HG02759 (cell line): Measurements from ENCODE around the gene PGPEP1.

Experiments used
- ATAC-seq: cut with Tn5 transposase; IDR thresholded peaks from one replicate; pipeline ENCODE4 v1.9.1; 2021; ENCODE audit warnings: mild to moderate bottlenecking, moderate library complexity; ENCODE audit not compliant: unreplicated experiment

The PGPEP1 gene, protein sequence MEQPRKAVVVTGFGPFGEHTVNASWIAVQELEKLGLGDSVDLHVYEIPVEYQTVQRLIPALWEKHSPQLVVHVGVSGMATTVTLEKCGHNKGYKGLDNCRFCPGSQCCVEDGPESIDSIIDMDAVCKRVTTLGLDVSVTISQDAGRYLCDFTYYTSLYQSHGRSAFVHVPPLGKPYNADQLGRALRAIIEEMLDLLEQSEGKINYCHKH

GRCh38 chr19:18340190-18340989, at the start of gene PGPEP1:
TSS of gene PGPEP1 (plus strand) at chr19:18340598. CDS start at chr19:18340682, 84 bp downstream.
- peak; percentile 63 for ATAC-seq

GRCh38 chr19:18291019-18291524, 49.3 kb upstream of the PGPEP1 start:
- peak; percentile 5 for ATAC-seq

DNA sequence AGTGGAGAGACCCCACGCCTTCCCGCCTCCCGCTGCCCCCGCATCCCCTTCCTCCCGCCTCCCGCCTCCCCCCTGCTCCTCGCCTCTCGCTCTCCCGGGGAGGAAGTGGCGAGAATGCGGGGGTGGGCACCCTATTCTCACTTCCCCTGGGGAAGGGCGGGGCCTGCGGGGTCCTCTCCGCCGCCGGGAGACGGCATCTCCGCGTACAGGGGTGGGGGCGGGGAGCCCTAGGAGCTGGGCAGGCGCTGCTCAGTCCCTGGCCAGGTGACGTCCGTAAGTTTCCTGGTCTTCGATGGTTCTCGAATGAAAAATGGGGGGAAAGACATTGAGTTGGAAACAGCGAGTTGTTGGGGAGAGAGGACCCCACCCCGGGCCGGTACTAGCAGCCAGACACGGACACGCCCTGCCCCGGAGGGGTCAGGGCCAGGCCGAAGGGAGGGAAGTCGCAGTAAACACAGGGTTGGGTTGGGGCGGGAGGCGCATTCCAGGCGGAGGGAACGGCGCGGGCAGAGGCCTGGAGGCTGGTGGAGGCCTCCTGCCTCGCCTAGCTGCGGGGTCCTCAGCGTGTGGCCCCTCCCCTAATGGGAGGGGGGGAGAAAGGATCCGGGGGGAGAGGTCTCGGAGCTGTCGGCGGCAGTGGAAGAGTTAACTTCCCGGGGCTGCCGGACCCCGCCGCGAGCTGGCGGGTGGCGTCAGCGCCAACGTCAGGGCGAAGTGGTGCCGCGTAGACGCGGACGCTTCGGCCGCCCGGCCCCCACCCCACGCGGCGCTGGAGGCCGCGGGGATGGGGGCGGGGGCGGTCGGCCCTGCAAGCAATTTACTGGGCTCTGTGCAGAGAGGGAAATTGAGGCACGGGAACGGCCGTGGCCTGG, 48.6 kb upstream of the PGPEP1 start:
- ATAC-seq, result peak; percentile 51

DNA sequence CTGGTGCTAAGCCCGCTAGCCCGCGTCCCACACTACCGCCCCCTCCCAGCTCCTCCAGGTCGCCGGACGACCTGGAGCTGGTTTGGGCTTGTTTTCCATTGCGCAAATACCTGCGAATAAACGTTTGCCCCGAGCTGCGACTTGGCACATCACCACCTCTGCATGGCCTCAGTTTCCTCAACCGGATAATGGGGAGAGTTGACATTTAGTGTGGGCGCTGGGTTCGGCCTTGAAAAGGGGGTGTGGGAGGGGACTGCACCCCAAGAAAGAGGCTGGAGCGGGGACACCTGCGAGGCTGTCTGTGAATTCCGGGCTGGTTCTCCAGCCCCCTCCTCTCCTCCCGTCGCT, 48.0 kb upstream of the PGPEP1 start:
- ATAC-seq, result no peak

DNA sequence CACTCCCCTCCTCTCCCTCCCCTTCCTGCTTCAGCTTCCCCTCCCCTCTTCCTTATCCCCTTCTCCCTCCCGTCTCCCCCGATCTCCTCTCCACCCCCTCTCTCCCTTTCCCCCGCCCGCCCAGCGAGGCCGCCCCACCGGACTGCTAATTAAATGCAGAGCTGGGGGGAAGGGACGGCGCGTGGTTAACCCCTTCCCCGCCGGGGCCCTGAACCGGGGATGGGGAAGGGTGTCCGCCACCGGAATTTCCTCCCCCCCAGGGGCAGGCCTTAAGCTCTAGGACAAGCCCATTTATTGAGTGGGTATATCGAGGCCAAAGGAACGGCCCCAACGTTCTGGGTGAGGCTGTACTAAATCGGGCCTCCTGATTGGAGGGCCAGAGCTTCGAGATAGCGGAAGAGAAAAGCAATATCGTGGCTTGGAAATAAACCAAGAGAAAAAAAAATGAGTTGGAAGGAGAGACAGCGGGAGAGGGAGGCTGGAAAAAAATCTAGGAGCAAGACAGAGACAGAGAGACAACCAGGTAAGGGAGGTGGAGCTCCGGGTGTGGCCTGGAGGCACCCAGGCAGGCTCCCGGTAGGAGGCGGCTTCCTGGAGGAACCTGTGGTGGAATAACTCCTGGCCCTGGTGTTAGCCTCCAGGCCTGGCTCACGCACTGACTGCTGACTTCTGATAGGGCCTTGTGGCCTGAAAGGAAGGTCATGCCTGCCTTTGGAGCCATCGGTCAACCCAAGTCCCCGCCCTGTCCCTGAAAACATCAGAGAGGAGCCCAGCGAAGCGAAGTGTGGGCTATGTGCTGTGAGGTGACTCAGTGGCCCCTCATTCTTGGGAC, 47.4 kb upstream of the PGPEP1 start:
- ATAC-seq, result no peak

DNA sequence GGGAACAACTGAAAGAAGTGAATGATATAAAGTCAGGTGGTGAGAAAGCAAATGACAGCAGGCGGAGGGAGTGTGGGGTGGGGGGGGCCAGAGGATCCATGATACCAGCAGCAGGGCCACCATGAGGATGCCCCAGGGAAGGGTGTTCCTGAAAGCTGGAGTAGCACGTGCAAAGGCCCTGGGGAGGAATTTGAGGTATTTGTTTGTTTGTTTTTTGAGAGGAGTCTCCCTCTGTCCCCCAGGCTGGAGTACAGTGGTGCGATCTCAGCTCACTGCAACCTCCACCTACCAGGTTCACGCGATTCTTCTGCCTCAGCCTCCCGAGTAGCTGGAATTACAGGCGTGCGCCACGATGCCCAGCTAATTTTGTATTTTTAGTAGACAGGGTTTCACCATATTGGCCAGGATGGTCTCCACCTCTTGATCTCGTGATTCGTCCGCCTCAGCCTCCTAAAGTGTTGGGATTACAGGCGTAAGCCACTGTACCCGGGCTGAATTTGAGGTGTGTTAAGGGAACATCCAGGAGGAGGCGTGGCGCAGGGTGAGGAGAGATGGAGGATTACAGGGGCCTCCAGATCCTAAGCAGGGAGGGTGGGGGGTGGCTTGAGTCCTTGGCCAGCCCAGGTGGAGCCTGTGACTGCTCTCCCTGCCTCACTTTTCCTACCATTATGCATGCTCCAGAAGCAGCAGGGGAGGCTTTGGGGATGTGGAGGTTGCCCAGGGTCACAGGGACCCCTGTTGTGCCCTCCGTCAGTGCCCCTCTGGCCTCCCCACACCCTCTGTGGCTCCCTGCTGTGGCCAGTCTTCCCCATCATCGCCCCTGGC, 46.5 kb upstream of the PGPEP1 start:
- ATAC-seq, result no peak

- no peak for ATAC-seq
Observed at GRCh38 chr19:18294467-18294864, 45.9 kb upstream of the PGPEP1 start.

GRCh38 chr19:18295034-18295451, 45.4 kb upstream of the PGPEP1 start:
- no peak for ATAC-seq

GRCh38 chr19:18297308-18297707, 43.1 kb upstream of the PGPEP1 start:
- no peak for ATAC-seq

DNA sequence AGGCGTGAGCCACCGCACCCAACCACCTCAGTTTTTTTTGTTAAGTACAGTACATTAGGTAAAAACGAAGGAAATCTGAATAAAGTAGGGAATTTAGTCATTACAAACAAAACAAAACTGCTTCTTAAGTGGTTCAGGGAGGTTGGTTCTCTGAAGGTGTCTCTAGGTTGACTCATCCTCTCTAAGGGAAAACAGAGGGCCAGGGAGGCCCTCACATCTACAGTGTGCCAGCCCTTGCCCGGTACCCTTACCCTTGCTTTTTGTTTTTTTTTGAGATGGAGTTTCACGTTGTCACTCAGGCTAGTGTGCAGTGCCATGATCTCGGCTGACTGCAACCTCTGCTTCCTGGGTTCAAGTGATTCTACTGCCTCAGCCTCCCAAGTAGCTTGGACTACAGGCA, 41.8 kb upstream of the PGPEP1 start:
- ATAC-seq, result no peak

DNA sequence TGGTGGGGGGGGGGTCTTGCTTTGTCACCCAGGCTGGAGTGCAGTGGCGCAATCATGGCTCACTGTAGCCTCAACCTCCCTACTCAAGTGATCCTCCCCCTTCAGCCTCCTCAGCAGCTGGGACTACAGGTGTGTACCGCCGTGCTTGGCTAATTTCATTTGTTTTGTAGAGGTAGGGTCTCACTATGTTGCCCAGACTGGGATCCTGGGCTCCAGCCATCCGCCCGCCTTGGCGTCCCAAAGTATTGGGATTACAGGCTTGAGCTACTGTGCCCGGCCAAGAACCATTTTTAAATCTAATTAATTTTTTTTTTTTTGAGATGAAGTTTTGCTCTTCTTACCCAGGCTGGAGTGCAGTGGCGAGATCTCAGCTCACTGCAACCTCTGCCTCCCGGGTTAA, 40.7 kb upstream of the PGPEP1 start:
- ATAC-seq, result no peak

GRCh38 chr19:18300930-18301717, 39.3 kb upstream of the PGPEP1 start:
- no peak for ATAC-seq

DNA sequence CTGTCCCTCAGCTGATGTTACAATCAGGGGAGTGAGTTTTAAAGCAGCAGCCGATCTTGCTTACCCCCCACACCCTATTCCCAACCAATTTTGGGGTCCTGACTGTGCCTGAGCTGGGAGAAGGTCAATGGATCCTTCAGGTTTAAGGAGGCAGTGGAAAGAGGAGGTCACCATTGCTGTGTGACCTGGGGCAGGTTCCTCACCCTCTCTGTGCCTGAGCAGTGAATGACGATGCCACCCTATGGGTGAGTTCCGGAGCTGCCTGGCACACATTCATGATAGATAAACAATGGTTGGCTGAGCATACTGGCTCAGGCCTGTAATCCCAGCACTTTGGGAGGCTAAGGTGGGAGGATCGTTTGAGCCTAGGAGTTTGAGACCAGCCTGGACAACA, 38.7 kb upstream of the PGPEP1 start:
- ATAC-seq, result no peak

DNA sequence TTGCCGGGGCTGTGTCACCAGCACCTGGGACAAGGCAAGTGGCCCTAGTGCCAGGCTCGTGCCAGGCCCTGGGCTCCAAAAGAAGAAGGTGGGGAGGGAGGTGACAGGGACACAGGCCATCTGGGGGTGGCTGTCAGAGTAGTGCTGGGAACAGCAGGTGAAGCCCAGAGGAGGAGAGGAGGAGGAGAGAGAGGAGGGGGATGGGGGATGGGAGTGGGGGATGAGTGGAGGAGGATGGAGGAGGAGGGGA, 36.3 kb upstream of the PGPEP1 start:
- no peak for ATAC-seq

DNA sequence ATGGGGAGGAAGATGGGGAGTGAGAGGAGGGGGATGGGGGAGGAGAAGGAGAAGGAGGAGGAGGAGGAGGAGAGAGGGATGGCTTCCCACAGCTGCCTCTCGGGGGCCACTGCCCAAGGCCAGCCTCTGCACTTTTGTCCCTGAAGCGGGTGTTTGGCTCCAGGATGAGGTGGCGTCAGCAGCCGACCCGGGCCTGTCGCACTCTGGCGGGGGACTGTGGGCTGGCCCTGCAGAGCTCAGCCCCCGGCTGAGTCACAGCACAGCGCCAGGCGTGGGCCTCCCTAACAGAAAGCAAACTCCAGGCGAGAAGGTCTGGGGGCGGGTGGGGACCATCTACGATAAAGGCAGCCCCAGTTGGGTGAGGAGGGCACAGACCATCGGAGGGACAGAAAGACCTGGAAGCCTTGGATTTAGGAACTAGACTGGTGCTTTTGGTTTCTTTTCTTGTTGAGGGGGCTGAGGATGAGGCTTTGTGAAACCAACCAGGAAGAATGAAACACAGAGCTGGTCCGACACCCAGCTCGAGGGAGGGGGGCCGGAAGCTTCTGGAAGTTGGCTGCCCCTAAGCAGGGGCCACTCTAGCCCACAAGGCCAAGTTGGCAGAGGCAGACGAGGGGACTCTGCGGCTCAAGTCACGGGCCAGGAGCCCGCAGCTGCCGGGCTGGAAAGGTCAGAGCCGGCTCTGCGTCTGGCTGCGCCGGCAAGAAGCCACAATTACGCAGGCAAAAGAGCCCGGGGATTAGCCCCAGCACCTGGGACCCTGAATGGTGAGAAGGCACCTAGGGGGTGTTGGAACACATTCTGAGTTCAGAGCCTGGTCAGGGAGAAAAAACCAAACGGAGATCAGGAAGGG, 35.7 kb upstream of the PGPEP1 start:
- ATAC-seq, result peak; percentile 59

DNA sequence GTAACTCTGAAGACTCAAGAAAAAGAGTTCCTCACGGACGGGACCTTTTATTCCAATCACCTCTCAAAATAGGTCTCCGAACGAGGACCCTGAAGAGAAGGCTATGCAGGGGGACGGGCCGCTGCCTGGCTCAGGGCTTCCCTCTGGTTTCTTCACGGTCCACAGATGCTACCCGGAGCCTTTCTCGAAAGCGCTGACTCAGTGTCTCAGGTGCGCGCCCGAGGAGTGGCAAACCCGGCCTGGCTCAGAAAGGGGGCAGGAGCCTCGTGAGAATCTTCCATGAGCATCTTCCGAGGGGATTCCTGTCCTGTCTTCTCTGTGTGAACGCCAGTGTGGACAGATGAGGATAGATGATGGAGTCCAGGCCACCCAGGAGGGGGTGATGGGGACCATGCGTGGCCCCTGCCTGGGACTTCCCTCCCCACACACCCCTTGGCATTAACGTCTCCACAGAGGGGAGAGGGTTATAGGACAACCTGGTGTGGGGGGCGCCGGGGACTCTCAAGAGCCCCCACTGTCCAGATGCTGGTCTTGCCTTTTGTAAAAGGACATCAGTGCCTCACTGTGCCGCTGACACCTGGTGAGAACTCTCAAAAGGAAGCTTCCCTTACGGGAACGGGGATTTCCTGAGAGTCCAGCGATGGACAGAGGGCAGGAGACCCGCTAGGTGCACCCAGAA, 34.0 kb upstream of the PGPEP1 start:
- ATAC-seq, result no peak

DNA sequence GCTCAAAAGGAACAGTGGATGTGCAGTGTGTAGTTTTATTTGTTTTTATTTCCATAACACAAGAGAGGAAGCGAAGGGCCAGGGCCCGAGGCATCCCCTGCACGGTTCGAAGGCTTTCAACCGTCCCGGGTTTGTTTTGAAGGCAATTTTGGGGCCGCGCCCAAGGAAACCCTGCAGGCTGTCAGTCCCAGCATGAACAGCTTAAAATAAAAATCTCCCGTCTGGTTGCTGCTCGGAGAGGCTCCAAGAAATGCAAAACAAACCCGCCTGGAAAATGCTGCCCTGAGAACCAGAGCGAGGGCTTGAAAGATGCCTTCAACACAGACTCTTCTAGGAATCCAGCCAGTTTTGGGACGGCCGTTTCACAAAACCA, 33.5 kb upstream of the PGPEP1 start:
- no peak for ATAC-seq

DNA sequence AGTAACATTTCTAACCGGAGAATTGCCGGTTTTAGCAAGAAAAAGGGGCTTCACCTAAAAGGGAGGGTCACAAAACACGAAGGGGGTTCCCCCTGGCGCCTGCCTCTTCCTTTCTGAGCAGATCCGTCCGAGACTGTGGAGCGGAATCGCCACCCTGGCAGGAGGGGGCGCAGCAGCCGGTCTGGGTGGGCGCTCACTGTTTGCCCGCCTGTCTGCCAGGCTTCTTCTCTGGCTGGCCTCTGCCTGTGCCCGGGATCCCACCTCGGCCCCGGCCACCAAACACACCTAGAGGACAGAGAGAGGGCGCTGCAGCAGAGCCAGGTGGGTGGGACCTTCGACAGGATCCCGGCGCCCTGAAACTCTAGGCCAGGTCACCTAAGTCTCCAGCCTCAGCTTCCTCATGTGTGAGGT, 33.1 kb upstream of the PGPEP1 start:
- no peak for ATAC-seq
